H54 (cell line): ENCODE results near the gene LRBA.
"Not testable (repeated sequence)": the region's sequence is repeated elsewhere in the genome, so short reads cannot be mapped to it uniquely, and the experiment has no call there.

Source experiments
- DNase-seq: peaks from one replicate; pipeline ENCODE4 v3.0.0; 2011; ENCODE audit warnings: low spot score, mixed read lengths; ENCODE audit not compliant: insufficient read length
- FAIRE-seq: peaks from 3 replicates; lab custom pipeline; 2011; peaks lifted over from hg19 to GRCh38; lab: Jason Lieb, UNC
- POLR2A ChIP-seq: IDR thresholded peaks from 2 replicates; pipeline ENCODE4 v1.6.1; 2011; ENCODE audit warnings: low read depth, mild to moderate bottlenecking, low read length

Gene LRBA

DNA sequence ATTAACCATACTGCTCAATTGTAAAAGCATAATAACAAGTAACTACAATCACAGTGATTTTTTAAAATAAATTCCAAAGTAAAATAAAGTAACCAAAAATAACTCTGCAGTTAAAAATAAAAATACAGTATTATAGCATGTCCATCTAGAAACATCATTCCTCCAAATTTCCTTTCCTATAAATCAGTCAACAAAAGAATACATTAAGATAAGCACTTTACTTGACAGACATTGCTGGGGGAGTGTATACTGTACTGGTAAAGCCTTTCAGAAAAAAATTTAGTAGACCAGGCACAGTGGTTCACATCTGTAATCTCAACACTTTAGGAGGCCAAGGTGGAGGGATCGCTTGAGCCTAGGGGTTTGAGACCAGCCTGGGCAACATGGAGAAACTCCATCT, 91.1 kb downstream of the LRBA start:
- TF ChIP-seq POLR2A, result no peak
- DNase-seq (no peak), FAIRE-seq (no peak)

DNA sequence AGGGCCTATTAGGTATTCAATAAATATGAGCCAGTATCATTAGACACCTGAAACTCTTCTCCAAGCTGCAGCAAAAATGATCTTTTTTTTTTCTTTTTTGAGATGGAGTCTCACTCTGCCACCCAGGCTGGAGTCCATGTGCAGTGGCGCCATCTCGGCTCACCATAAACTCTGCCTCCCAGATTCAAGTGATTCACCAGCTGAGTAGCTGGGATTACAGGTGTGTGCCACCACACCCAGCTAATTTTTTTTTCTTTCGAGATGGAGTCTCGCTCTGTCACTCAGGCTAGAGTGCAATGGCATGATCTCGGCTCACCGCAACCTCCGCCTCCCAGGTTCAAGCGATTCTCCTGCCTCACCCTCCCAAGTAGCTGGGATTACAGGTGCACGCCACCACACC, 93.6 kb downstream of the LRBA start:
- FAIRE-seq, result not testable (repeated sequence)

DNA sequence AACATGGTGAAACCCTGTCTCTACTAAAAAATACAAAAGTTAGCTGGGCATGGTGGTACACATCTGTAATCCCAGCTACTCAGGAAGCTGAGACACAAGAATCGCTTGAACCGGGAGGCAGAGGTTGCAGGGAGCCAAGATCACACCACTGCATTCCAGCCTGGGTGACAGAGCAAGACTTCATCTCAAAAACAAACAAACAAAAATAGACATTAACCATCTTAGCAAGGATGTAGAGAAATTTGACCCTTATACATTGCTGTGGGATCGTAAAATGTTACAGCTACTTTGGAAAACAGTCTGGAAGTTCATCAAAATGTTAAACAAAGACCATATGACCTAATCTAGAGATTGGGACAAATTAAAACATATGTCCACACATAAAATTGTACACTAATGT, 96.5 kb downstream of the LRBA start:
- DNase-seq, FAIRE-seq: not testable (repeated sequence)

More for the DNA sequence above, 93.6 kb downstream of the LRBA start:
- not testable (repeated sequence) for DNase-seq

DNA sequence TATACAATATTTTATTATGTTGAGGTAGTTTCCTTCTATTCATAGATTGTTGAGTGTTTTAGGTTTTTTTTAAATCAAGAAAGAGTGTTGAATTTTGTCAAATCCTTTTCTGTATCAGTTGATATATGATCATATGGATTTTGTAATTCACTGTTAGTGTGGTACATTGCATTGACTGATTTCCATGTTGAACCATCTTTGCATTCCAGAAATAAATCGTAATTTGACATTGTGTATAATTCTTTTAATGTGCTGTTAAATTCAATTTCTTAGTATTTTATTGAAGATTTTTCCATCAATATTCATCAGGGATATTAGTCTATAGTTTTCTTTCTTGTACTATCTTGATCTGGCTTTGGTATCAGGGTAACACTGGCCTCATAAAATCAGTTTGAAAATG, 103.8 kb downstream of the LRBA start:
- DNase-seq, result no peak
- TF ChIP-seq POLR2A, result no peak
- no peak for FAIRE-seq

DNA sequence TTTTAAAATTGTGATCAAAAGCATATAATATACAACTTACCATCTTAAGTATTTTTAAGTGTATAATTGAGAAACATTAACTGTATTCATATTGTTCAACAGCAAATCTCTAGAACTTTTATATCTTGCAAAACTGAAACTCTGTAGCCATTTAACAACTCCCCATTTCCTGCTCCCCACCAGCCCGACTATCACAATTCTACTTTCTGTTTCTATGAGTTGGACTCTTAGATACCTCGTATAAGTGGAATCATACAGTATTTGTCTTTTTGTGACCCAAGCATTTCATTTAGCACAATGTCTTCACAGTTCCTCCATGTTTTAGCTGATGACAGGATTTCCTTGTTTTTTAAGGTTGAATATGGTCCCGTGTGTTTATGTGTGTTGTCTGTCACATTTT, 106.0 kb downstream of the LRBA start:
- TF ChIP-seq POLR2A, result no peak
- no peak for FAIRE-seq
- DNase-seq, result no peak

DNA sequence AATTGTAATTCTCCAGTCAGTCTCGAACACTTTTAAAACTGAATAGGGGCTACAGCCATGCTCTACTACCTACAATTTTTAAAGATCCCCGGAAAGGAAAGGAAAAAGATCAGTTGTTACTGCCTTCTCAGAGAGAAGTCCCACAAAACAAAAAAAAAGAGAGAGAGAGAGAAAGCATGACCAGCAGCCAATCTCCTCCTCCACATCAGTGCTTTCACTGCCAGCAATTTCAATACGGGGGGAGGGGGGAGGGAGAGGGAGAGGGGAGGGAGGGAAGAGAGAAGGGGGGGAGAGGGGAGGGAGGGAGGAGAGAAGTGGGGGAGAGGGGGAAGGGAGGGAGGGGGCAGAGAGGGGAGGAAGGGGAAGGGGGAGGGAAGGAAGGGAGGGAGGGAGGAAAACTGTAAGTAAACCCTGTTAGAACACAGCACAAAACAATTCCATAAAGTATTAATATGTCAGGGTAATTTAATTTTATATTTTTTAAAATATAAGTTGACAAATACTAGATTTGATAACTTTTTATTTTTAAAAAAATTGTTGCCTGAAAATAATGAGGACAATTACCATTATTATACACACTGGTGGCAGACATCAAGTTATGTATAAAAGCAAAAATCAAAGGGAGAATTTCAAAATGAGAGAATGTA, 108.0 kb downstream of the LRBA start:
- TF ChIP-seq POLR2A, result no peak
- FAIRE-seq (no peak), DNase-seq (no peak)

DNA sequence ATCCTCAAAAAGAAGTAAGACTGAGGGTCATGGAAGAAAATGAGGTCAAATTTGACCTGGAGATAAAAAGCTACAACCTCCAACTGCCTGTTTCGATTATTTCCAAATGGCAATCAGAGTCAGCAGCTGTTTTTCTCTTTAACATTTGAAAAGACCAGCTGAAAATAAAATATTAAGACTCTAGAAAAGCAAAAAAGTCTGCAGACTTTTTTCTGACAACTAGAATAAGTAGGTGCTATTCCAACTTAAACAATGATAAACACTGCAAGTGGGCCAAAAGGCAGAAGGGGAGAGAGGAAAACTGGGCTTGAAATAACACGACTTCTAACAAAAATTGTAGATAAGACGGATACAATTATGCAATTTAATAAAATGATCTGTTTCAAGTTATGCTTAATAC, 110.4 kb downstream of the LRBA start:
- TF ChIP-seq POLR2A, result no peak
- FAIRE-seq (no peak), DNase-seq (no peak)

DNA sequence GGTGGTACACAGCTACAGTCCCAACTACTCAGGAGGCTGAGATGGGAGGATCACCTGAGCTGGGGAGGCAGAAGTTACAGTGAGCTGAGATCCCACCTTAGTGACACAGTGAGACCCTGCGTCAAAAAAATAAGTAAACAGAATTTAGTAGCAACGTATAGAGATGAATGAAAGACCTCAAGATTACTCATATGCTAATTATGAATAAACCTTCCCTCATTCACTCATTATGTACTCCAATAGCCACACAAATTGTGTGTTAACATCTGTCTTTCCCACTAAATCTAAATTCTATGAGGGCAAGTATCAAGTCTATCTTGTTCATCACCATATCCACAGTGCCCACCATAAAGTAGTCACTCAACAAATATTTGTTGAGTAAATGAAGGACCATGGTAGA, 111.5 kb downstream of the LRBA start:
- no peak for TF ChIP-seq POLR2A
- DNase-seq, result no peak
- no peak for FAIRE-seq

DNA sequence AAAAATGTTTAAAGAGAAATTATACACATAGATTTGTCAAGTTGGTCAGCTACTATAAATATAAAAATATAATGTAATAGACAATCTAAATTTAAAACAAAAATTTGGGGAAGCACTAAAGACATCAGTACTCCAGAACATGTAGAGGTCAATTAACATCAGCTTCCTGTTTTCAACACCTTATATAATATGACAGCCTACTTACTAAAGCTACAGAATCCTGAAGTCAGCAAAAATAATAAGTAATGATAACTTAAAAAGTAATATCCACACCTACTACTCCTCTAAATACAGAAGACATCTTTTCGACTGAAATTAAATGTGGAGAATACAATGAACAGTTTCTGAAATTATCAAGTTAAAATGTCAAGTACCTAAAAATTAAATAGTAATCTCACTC, 118.6 kb downstream of the LRBA start:
- no peak for FAIRE-seq
- DNase-seq, result no peak
- TF ChIP-seq POLR2A, result no peak

DNA sequence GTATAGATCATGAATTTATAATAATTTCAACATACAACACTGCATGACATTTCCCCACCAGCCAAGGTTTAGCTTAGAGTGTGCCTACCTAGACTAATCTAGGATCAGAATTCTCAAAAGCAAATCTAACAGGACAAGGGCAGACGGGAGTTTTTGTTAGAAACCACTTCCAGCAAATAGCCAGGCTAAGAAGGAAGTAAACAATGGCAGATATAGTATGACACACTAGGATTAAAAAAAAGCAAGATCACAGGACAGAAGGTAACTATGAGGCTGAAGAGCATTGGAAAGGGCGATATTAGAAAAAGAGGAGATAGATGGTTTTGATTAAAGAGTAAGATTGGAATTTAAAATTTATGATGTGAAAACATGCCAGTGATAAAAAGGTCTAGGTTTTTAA, 124.8 kb downstream of the LRBA start:
- no peak for FAIRE-seq
- no peak for DNase-seq
- TF ChIP-seq POLR2A, result no peak

DNA sequence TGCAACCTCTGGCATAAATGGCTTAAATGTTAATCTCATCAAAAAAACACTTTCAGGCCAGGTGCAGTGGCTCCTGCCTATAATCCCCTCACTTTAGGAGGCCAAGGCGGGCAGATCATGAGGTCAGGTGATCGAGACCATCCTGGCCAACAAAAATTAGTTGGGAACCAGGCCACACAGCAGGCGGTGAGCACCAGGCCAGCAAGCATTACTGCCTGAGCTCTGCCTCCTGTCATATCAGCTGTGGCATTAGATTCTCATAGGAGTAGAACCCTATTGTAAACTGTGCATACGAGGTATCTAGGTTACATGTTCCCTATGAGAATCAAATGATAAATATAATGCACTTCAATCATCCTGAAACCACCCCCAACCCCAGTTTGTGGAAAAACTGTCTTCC, 125.8 kb downstream of the LRBA start:
- TF ChIP-seq POLR2A, result no peak
- FAIRE-seq, result no peak
- no peak for DNase-seq

DNA sequence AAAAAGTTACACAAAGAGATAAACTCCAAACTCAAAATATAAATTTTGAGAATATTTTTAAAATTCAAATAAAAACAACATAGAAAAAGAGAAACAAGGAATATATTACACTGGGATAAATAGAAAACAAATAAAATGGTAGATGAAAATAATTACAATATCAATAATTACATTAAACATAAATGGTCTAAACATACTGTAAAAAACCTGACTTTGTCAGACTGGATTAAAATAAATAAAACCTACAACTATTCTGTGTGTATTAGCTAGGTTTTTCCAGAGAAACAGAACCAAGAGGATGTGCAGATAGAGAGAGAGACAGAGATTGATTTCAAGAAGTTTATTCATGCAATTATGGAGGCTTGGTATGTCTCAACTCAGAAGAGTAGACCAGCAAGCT, 126.5 kb downstream of the LRBA start:
- no peak for FAIRE-seq
- no peak for TF ChIP-seq POLR2A
- no peak for DNase-seq

DNA sequence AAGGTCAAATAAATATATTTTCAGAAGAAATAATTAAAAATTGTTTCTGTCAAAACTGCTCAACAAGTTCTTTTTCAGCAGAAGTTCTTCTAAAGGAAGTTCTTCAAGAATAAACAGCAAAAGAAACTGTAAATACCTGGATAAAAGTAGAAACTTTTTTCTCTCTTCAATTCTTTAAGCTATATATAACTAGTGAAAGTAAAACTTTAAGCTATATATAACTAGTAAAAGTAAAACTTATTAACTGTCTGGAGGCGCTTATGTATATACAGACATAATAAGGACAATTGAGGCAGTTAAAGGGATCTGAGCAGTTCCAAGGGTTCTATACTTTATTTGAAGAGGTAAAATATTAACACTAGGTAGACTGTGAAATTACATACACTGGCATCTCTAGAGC, 126.9 kb downstream of the LRBA start:
- FAIRE-seq (no peak), DNase-seq (no peak)
- TF ChIP-seq POLR2A, result no peak

DNA sequence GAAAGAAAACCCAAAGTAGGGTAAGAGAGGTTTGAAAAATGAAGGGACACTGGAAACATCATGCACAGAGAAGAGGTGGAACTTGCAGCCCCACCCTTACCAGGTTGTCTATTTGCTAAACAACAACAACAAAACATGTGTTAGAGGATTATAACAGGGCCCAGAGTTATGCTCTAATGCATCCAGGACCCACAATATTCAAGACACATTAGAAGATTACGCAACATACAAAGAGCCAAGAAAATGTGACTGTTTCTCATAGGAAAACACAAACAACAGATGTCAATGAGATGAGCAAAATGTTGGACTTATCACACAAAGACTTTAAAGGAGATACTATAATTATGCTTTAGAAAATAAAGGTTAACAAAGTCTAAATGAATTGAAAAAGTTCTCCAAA, 128.5 kb downstream of the LRBA start:
- no peak for TF ChIP-seq POLR2A
- no peak for FAIRE-seq
- DNase-seq, result no peak

DNA sequence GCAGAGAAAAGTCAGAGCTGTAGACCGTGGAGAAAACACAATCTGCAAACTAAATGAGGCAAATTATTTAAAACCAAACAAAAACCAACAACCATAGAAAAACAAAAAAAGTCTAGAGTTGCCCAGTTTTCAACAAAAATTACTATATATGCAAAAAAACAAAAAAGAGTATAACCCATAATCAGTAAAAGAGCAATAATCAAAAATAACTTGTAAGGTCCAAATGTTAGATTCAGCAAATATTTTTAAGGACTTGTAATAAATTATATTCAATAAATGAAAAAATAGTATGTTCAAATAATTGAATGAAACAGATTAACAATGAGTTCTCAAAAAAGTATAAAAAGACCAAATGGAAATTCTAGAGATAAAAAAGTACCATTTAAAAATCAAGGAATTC, 130.5 kb downstream of the LRBA start:
- TF ChIP-seq POLR2A, result no peak
- no peak for FAIRE-seq
- no peak for DNase-seq

DNA sequence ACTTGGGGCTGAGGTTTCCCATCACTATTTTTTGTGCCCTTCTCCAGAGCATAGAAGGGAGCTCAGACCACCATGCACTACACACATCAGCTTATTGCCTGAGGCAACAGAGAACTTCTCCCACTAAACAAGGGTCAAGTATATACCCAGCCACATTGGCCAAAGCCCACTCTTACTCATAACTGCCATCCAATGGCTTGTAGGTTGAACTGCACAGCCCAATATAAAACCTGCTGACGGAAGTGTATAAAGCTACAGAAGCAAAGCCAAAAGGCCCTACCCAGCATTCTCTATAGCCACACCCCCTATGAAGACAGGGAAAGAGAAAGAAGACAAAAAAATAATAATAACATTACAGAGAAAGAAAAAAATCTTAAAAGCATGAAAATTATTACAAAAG, 139.7 kb downstream of the LRBA start:
- FAIRE-seq (no peak), DNase-seq (no peak)
- no peak for TF ChIP-seq POLR2A
